ENCODE data around the gene TAAR8.

The TAAR8 gene

GRCh38 chr6:132511831-132512220, 40.6 kb upstream of the TAAR8 start:
- no peaks in the 10 kb centered on the region for H4K20me1 ChIP-seq (ENCODE audit: insufficient read depth, low read length)
- H3K9ac ChIP-seq (ENCODE audit: low read length), result peak overlapping the region; percentile 76
- no peaks in the 10 kb centered on the region for H3K27me3 ChIP-seq (ENCODE audit: insufficient read depth, low read length)
- H3K9me3 ChIP-seq (ENCODE audit: low read length), result no peaks in the 10 kb centered on the region
- H2AFZ ChIP-seq (ENCODE audit: low read length), result no peak overlapping the region
- H3K4me2 ChIP-seq (ENCODE audit: low read length), result peak overlapping the region; percentile 98
- no peak for TF ChIP-seq CTCF (IDR thresholded peaks at IDR 0.05; ENCODE audit: low read length)
- TF ChIP-seq EZH2 (IDR thresholded peaks at IDR 0.05; ENCODE audit: borderline replicate concordance, low read length), result no peak
- no peaks in the 10 kb centered on the region for H3F3A ChIP-seq (ENCODE audit: insufficient read depth, low read length)
- H3K4me1 ChIP-seq (ENCODE audit: insufficient read depth, low read length, severe bottlenecking), result peaks cover 55% of the 10 kb centered on the region
- H3K36me3 ChIP-seq (ENCODE audit: insufficient read depth, low read length), result peaks cover 19% of the 10 kb centered on the region
- peaks cover 54% of the 10 kb centered on the region for H3K79me2 ChIP-seq (ENCODE audit: insufficient read depth, low read length)
- peak overlapping the region; percentile 83 for H3K4me3 ChIP-seq (ENCODE audit: low read depth, low read length, poor library complexity, severe bottlenecking)
- H3K9me2 ChIP-seq (ENCODE audit: low read depth, low read length), result no peaks in the 10 kb centered on the region
- peak overlapping the region; percentile 82 for H3K27ac ChIP-seq (ENCODE audit: low read depth, low read length, poor library complexity, severe bottlenecking)

DNA sequence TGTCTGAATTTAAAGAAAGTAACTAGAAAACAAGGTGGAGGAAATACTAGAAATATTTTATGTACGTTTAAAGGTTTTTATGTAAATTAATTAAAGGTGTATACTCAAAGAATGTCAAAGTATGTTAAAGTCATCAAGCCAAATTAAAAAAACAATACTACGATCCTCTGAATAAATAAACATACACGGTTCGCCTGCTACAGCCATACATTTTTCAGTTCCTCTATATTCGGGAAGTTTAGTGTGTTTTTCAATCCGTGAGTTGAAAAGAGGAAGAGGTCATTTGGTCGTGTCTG, 40.2 kb upstream of the TAAR8 start:
- Histone ChIP-seq H3K4me3 (ENCODE audit: low read depth, low read length, poor library complexity, severe bottlenecking) (peak overlapping the region; percentile 83), H3K9me2 (ENCODE audit: low read depth, low read length) (no peaks in the 10 kb centered on the region), H2AFZ (ENCODE audit: low read length) (no peak overlapping the region), H3K4me1 (ENCODE audit: insufficient read depth, low read length, severe bottlenecking) (peaks cover 50% of the 10 kb centered on the region), H3K9me3 (ENCODE audit: low read length) (no peaks in the 10 kb centered on the region), H3K27ac (ENCODE audit: low read depth, low read length, poor library complexity, severe bottlenecking) (peak overlapping the region; percentile 82), H3K9ac (ENCODE audit: low read length) (peak overlapping the region; percentile 76), H3K79me2 (ENCODE audit: insufficient read depth, low read length) (peaks cover 49% of the 10 kb centered on the region), H4K20me1 (ENCODE audit: insufficient read depth, low read length) (no peaks in the 10 kb centered on the region), H3F3A (ENCODE audit: insufficient read depth, low read length) (no peaks in the 10 kb centered on the region), H3K4me2 (ENCODE audit: low read length) (peak overlapping the region; percentile 98), H3K36me3 (ENCODE audit: insufficient read depth, low read length) (peaks cover 18% of the 10 kb centered on the region), H3K27me3 (ENCODE audit: insufficient read depth, low read length) (no peaks in the 10 kb centered on the region)
- TF ChIP-seq CTCF (IDR thresholded peaks at IDR 0.05; ENCODE audit: low read length) (0 out of 2 replicates have a peak, but pooled peaks have one; percentile 23), EZH2 (IDR thresholded peaks at IDR 0.05; ENCODE audit: borderline replicate concordance, low read length) (no peak)

DNA sequence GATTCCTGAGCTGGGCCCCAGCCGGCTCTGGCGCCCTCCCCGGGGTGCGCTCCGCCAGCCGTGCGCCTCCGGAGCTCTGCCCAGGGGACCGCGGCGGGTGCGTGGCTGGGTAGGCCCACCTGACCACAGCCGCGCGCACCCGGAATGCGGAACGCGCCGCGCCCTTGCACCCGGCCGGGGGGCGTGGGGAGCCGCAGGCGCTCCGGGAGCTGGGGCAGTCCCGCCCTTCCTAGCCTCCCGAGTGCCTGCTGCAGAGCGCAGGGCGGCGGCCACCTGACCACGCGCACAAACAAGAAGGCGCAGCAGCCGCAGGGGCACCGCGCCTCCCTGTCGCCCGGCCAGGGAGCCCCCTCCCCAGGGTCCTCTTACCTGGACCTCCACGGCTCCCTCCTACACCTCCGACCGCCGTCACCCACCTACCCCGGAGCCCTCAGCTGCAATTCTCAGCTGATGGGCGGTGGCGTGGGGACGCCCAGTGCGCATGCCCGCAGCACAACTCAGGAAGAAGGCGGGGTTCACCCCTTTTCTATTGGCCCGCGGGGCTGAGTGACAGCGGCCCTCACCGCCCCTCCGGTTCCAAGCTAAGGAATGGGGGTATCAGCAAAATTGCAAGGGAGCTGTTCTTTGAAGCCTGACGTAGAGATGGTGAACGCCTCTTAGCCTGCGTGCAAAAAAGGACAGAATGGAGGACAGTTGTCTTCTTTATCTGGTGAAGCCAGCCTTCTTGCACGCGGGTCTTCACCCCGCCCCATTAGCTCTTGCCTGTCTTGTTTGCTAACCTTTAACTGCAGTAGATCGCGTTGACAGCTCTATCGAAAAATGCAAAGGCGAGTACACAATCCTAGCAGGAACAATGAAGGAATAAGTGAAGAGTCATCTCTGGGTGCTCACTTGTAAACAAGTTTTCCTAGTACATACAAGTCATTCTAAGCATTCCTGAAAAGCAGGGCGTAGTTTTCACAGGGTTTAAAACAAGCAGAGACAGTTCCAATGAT, 39.5 kb upstream of the TAAR8 start, which contains the start of gene STX7:
Gene STX7, minus strand, starts transcription at position 479 of the 995 bp plus-strand sequence. CDS start 9,586 bp downstream, outside the sequence.
- no peaks in the 10 kb centered on the region for H3F3A ChIP-seq (ENCODE audit: insufficient read depth, low read length)
- peak within 1 kb of the TSS; percentile 76 for H3K9ac ChIP-seq (ENCODE audit: low read length)
- H3K4me3 ChIP-seq (ENCODE audit: low read depth, low read length, poor library complexity, severe bottlenecking), result peak within 1 kb of the TSS; percentile 83
- H3K4me2 ChIP-seq (ENCODE audit: low read length), result peak within 1 kb of the TSS; percentile 98
- TF ChIP-seq EZH2 (IDR thresholded peaks at IDR 0.05; ENCODE audit: borderline replicate concordance, low read length), result no peak
- TF ChIP-seq CTCF (IDR thresholded peaks at IDR 0.05; ENCODE audit: low read length), result no peak
- peaks cover 44% of the 10 kb centered on the region for H3K4me1 ChIP-seq (ENCODE audit: insufficient read depth, low read length, severe bottlenecking)
- H2AFZ ChIP-seq (ENCODE audit: low read length), result peak within 1 kb of the TSS; percentile 96
- H3K27me3 ChIP-seq (ENCODE audit: insufficient read depth, low read length), result no peaks in the 10 kb centered on the region
- no peaks in the 10 kb centered on the region for H3K9me3 ChIP-seq (ENCODE audit: low read length)
- no peaks in the 10 kb centered on the region for H3K9me2 ChIP-seq (ENCODE audit: low read depth, low read length)
- H4K20me1 ChIP-seq (ENCODE audit: insufficient read depth, low read length), result no peaks in the 10 kb centered on the region
- peaks cover 43% of the 10 kb centered on the region for H3K79me2 ChIP-seq (ENCODE audit: insufficient read depth, low read length)
- H3K36me3 ChIP-seq (ENCODE audit: insufficient read depth, low read length), result peaks cover 11% of the 10 kb centered on the region; the same call in 1 of the 2 replicates
- peak within 1 kb of the TSS; percentile 82 for H3K27ac ChIP-seq (ENCODE audit: low read depth, low read length, poor library complexity, severe bottlenecking)
